Measurements from ENCODE around the gene KCND2. TPM values are rescaled to one million over a fixed set of nuclear protein-coding genes. Genes with fewer than 3 reads are reported as not detected.

Gene KCND2
- total RNA-seq, 4 donors from 2014 or later: 0.83 to 1.9 (median 1.2) TPM

- Histone ChIP-seq H3K27me3 (no peaks in the 10 kb centered on the region), H3K9me3 (no peaks in the 10 kb centered on the region), H3K27ac (replicated peaks in 1 of 4) (no peak overlapping the region), H3K4me3 (no peak overlapping the region), H3K36me3 (no peaks in the 10 kb centered on the region), H3K4me1 (no peaks in the 10 kb centered on the region)
- intact Hi-C loops (cut with DNase I): no loop called here
- TF ChIP-seq EP300 (IDR thresholded peaks at IDR 0.05): no peak
- no peak for DNase-seq (ENCODE audit: extremely low spot score)
Measured at GRCh38 chr7:120505770-120506169, 232.8 kb downstream of the KCND2 start.

- no peaks in the 10 kb centered on the region for H3K36me3 ChIP-seq
- H3K4me1 ChIP-seq: no peaks in the 10 kb centered on the region
- intact Hi-C loops (cut with DNase I): no loop called here
- WGBS: 67% methylated on average over 3 of the region's 3 CpGs
- no peaks in the 10 kb centered on the region for H3K9me3 ChIP-seq
- H3K27ac ChIP-seq (replicated peaks in 1 of 4): no peak overlapping the region
- H3K4me3 ChIP-seq: no peak overlapping the region
- TF ChIP-seq CTCF (IDR thresholded peaks at IDR 0.05): no peak
- no peak for TF ChIP-seq POLR2A (IDR thresholded peaks at IDR 0.05; ENCODE audit: low read depth)
- TF ChIP-seq EP300 (IDR thresholded peaks at IDR 0.05): no peak
- TF ChIP-seq POLR2AphosphoS5 (IDR thresholded peaks at IDR 0.05): no peak
- no peaks in the 10 kb centered on the region for H3K27me3 ChIP-seq
- no peak for DNase-seq (ENCODE audit: extremely low spot score)
Measured at GRCh38 chr7:120512701-120513100, 239.7 kb downstream of the KCND2 start.

GRCh38 chr7:120519224-120519623 is 246.2 kb downstream of the KCND2 start:
- no peak for TF ChIP-seq EP300 (IDR thresholded peaks at IDR 0.05)
- no peak for TF ChIP-seq CTCF (IDR thresholded peaks at IDR 0.05)
- no peak for TF ChIP-seq POLR2AphosphoS5 (IDR thresholded peaks at IDR 0.05)
- no peak for TF ChIP-seq POLR2A (IDR thresholded peaks at IDR 0.05; ENCODE audit: low read depth)
- H3K4me3 ChIP-seq: no peak overlapping the region
- H3K36me3 ChIP-seq: no peaks in the 10 kb centered on the region
- no peaks in the 10 kb centered on the region for H3K9me3 ChIP-seq
- no peak overlapping the region for H3K27ac ChIP-seq (replicated peaks in 1 of 4)
- intact Hi-C loops (cut with DNase I): no loop called here
- no peaks in the 10 kb centered on the region for H3K4me1 ChIP-seq
- no peak for DNase-seq (ENCODE audit: extremely low spot score)
- no peaks in the 10 kb centered on the region for H3K27me3 ChIP-seq
- 94% methylated on average over 3 of the region's 3 CpGs for WGBS

- Histone ChIP-seq H3K27ac (replicated peaks in 1 of 4) (no peak overlapping the region), H3K27me3 (no peaks in the 10 kb centered on the region), H3K36me3 (no peaks in the 10 kb centered on the region), H3K9me3 (no peaks in the 10 kb centered on the region), H3K4me3 (no peak overlapping the region), H3K4me1 (no peaks in the 10 kb centered on the region)
- intact Hi-C loops (cut with DNase I): no loop called here
- no peak for DNase-seq (ENCODE audit: extremely low spot score)
- no peak for TF ChIP-seq POLR2AphosphoS5 (IDR thresholded peaks at IDR 0.05)
- no peak for TF ChIP-seq EP300 (IDR thresholded peaks at IDR 0.05)
- TF ChIP-seq CTCF (IDR thresholded peaks at IDR 0.05): no peak
- TF ChIP-seq POLR2A (IDR thresholded peaks at IDR 0.05; ENCODE audit: low read depth): no peak
- 55% methylated on average over 4 of the region's 4 CpGs for WGBS
Measured at GRCh38 chr7:120521761-120522737, 249.1 kb downstream of the KCND2 start.

GRCh38 chr7:120523985-120524384 is 251.0 kb downstream of the KCND2 start:
- no peaks in the 10 kb centered on the region for H3K27me3 ChIP-seq
- H3K36me3 ChIP-seq: no peaks in the 10 kb centered on the region
- no peak overlapping the region for H3K4me3 ChIP-seq
- no peak for DNase-seq (ENCODE audit: extremely low spot score)
- no peaks in the 10 kb centered on the region for H3K9me3 ChIP-seq
- intact Hi-C loops (cut with DNase I): no loop called here
- 92% methylated on average over 7 of the region's 7 CpGs for WGBS
- H3K27ac ChIP-seq (replicated peaks in 1 of 4): no peak overlapping the region
- no peaks in the 10 kb centered on the region for H3K4me1 ChIP-seq
- no peak for TF ChIP-seq POLR2AphosphoS5 (IDR thresholded peaks at IDR 0.05)
- no peak for TF ChIP-seq POLR2A (IDR thresholded peaks at IDR 0.05; ENCODE audit: low read depth)
- TF ChIP-seq EP300 (IDR thresholded peaks at IDR 0.05): no peak
- no peak for TF ChIP-seq CTCF (IDR thresholded peaks at IDR 0.05)

Data from esophagus muscularis mucosa (tissue), 4 donors.